Upper lobe of right lung (tissue), 1 donor: ENCODE measurements around the gene PREPL. TPM values are rescaled to one million over a fixed set of nuclear protein-coding genes. Genes with fewer than 3 reads are reported as not detected.
"Not testable (repeated sequence)": the region's sequence is repeated elsewhere in the genome, so short reads cannot be mapped to it uniquely, and the experiment has no call there.

Experiments used
- ATAC-seq: fragments of 200-7000 bp; cut with Tn5 transposase; one replicate; pipeline ENCODE4 v1.9.1; 2020; ENCODE audit warnings: mild to moderate bottlenecking, moderate library complexity
- DNase-seq: peaks from one replicate; pipeline ENCODE4 v3.0.0-alpha.2; 2020
- H3K27ac ChIP-seq: fragments of 200-600 bp; one replicate; pipeline ENCODE4 v1.8.0; 2022
- H3K27me3 ChIP-seq: fragments of 200-600 bp; one replicate; pipeline ENCODE4 v1.8.0; 2022; ENCODE audit warnings: mild to moderate bottlenecking
- H3K36me3 ChIP-seq: fragments of 200-600 bp; one replicate; pipeline ENCODE4 v1.8.0; 2022
- H3K4me1 ChIP-seq: fragments of 200-600 bp; one replicate; pipeline ENCODE4 v1.8.0; 2022
- H3K4me3 ChIP-seq: fragments of 200-600 bp; one replicate; pipeline ENCODE4 v1.8.0; 2022; ENCODE audit warnings: mild to moderate bottlenecking
- H3K9me3 ChIP-seq: fragments of 200-600 bp; one replicate; pipeline ENCODE4 v1.8.0; 2022
- intact Hi-C: fragments of 100-400 bp; cut with DNase I; formaldehyde crosslinking; loops from one replicate; pipeline ENCODE4 v1.11.0; 2022
- total RNA-seq: library from RNA; stranded (reverse); fragmentation: NEBNext Ultra II Directional; extraction: Animal tissue kit (Norgen Biotek cat#: 25700); gene quantifications from one replicate; pipeline ENCODE4 v1.2.1, GENCODE V29; 2021
- TF ChIP-seq, protein P1 (sequence below): fragments of 200-600 bp; IDR thresholded peaks from one replicate; pipeline ENCODE4 v1.8.0; 2022; ENCODE audit warnings: antibody characterized with exemption
- donor health status: DM: no; HTN: yes; CAD: no; lungs with severe emphysema.

The PREPL gene
- total RNA-seq, 1 donor from 2014 or later: 43.4 TPM

DNA sequence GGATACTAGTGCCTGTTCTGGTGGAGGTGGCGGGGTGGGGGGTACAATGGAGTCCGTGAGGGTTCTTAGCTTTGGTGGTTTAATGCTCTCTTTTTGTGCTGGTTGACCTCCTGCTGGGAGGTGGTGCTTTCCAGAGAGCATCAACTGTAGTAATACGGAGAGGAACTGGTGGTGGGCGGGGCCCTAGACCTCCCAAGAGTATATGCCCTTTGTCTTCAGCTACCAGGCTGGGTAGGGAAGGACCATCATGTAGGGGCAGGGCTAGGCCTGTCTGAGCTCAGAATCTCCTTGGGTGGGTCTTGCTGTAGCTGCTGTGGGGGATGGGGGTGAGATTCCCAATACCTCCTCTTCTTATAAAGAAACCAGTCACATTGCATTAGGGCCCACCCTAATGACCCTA lies 27.6 kb upstream of the PREPL start:
- no peak for DNase-seq
- ATAC-seq: no peak
- H3K27ac ChIP-seq: no peak overlapping the region
- intact Hi-C loops: no loop called here
- H3K36me3 ChIP-seq: no peaks in the 10 kb centered on the region
- TF ChIP-seq, protein P1, sequence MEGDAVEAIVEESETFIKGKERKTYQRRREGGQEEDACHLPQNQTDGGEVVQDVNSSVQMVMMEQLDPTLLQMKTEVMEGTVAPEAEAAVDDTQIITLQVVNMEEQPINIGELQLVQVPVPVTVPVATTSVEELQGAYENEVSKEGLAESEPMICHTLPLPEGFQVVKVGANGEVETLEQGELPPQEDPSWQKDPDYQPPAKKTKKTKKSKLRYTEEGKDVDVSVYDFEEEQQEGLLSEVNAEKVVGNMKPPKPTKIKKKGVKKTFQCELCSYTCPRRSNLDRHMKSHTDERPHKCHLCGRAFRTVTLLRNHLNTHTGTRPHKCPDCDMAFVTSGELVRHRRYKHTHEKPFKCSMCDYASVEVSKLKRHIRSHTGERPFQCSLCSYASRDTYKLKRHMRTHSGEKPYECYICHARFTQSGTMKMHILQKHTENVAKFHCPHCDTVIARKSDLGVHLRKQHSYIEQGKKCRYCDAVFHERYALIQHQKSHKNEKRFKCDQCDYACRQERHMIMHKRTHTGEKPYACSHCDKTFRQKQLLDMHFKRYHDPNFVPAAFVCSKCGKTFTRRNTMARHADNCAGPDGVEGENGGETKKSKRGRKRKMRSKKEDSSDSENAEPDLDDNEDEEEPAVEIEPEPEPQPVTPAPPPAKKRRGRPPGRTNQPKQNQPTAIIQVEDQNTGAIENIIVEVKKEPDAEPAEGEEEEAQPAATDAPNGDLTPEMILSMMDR: no peak
- H3K9me3 ChIP-seq: no peaks in the 10 kb centered on the region
- no peaks in the 10 kb centered on the region for H3K4me1 ChIP-seq
- no peaks in the 10 kb centered on the region for H3K27me3 ChIP-seq
- H3K4me3 ChIP-seq: no peak overlapping the region

DNA sequence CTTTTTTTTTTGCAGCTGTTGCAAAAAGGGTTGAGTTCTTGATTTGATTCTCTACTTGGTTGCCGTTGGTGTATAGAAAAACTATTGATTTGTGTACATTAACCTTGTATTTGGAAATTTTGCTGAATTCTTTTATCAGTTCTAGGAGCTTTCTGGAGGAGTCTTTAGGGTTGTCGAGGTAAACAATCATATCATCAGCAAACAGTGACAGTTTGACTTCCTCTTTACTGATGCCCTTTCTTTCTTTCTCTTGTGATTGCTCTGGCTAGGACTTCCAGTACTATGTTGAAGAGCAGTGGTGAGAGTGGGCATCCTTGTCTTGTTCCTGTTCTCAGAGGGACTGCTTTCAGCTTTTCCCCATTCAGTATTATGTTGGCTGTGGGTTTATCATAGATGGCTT lies 23.9 kb upstream of the PREPL start:
- ATAC-seq: not testable (repeated sequence)

DNA sequence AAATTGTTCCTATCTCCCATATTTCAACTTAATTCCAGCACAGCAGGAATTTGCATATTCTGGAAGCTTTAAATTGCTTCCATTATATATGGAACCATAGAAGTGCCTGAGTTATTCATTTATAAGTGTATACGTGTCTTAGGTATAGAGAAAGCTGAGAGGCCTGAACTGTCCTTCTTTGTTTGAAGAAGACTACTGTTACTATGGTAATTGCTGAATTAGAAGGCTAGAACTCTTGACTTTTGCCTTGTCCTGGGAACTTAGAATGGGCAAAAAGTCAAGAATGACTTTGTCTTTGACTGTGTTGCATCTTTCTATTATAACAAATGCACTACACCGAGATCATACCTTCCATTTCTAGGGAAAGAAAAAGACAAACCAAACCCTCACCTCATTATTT lies 16.2 kb upstream of the PREPL start:
- no peak overlapping the region for H3K27ac ChIP-seq
- no peak for ATAC-seq
- no peaks in the 10 kb centered on the region for H3K4me1 ChIP-seq
- intact Hi-C loops: no loop called here
- H3K27me3 ChIP-seq: no peaks in the 10 kb centered on the region
- no peak for DNase-seq
- H3K4me3 ChIP-seq: no peak overlapping the region
- H3K36me3 ChIP-seq: no peaks in the 10 kb centered on the region
- no peaks in the 10 kb centered on the region for H3K9me3 ChIP-seq
- TF ChIP-seq, protein P1: no peak

More for the DNA sequence above, 23.9 kb upstream of the PREPL start:
- H3K36me3 ChIP-seq, H3K4me3 ChIP-seq, H3K27me3 ChIP-seq, H3K9me3 ChIP-seq, H3K27ac ChIP-seq, intact Hi-C loops, DNase-seq, H3K4me1 ChIP-seq: not testable (repeated sequence)

DNA sequence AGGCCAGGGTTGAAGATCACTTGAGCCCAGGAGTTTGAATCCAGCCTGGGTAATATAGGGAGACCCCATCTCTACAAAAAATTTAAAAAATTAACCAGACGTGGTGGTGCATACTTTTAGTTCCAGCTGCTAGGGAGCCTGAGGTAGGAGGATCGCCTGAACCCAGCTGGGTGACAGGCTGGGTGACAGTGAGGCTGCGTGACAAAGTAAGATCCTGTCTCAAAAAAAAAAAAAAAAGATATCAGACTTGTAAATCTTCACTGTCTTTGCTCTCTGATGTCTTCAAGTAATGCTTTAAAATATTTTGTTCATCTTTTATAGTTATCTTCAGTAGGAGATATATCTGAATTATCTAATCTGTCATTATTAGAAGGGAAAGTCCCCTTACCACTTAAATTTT lies 11.0 kb upstream of the PREPL start:
- H3K9me3 ChIP-seq: no peaks in the 10 kb centered on the region

DNA sequence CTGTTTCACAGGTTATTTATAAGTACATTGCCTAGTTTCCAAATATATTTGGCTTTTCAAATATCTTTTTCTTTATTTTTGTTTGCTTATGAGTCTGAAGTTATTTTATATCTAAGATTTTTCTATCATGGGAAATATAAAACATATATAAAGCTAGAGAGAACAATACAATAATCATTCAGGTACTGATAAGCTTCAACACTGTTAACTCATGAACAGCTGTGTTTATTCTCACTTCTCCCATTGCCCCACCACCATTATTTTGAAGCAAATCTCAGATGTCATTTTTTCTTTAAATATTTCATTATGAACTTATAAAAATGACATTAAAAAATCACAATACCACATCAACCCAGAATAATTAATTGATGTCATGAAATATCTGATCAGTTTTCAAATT lies 10.2 kb upstream of the PREPL start:
- TF ChIP-seq, protein P1: no peak
- ATAC-seq: no peak
- H3K4me3 ChIP-seq: no peak overlapping the region

More for the DNA sequence above, 11.0 kb upstream of the PREPL start:
- no peak for DNase-seq
- ATAC-seq: no peak
- Histone ChIP-seq H3K27ac (no peak overlapping the region), H3K36me3 (no peaks in the 10 kb centered on the region), H3K4me3 (no peak overlapping the region), H3K27me3 (no peaks in the 10 kb centered on the region), H3K4me1 (no peaks in the 10 kb centered on the region)
- intact Hi-C loops: no loop called here
- TF ChIP-seq, protein P1: no peak

DNA sequence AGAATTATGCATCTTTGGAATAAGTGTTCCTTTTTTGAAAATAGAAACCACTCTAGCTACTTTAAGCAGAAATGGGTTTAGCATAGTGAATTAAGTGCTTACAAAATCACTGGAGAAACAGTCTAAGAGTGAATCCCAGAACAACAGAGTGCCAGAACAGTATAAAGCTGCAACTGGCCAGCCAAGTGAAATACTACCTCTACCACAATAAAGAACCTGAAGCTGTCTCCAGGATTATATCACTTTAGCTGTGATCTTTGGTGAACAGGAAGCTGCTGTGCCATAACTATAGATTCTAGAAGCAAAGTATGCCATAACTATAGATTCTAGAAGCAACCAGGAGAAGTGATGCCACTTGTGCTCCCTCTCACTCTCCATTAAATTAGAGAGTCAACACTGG lies 8.1 kb upstream of the PREPL start:
- Histone ChIP-seq H3K36me3 (no peaks in the 10 kb centered on the region), H3K4me1 (no peaks in the 10 kb centered on the region), H3K9me3 (no peaks in the 10 kb centered on the region), H3K27me3 (no peaks in the 10 kb centered on the region), H3K27ac (no peak overlapping the region), H3K4me3 (no peak overlapping the region)
- ATAC-seq (no peak), DNase-seq (no peak)
- TF ChIP-seq, protein P1: no peak
- intact Hi-C loops: no loop called here

More for the DNA sequence above, 10.2 kb upstream of the PREPL start:
- H3K36me3 ChIP-seq: no peaks in the 10 kb centered on the region
- intact Hi-C loops: no loop called here
- no peak overlapping the region for H3K27ac ChIP-seq
- no peaks in the 10 kb centered on the region for H3K4me1 ChIP-seq
- DNase-seq: no peak
- no peaks in the 10 kb centered on the region for H3K9me3 ChIP-seq
- H3K27me3 ChIP-seq: no peaks in the 10 kb centered on the region
